M059J (cell line): ENCODE results near the gene NFATC3. TPM values are rescaled to one million over a fixed set of nuclear protein-coding genes. Genes with fewer than 3 reads are reported as not detected.
A peak's percentile ranks its signal among the peaks of the same experiment; 100 is the strongest.
"Not testable (repeated sequence)": the region's sequence is repeated elsewhere in the genome, so short reads cannot be mapped to it uniquely, and the experiment has no call there.

Experiments used
- DNase-seq: peaks from one replicate; pipeline ENCODE4 v3.0.0-alpha.2; 2012; ENCODE audit warnings: low read depth
- total RNA-seq: library from RNA; depleted of rRNA; stranded (reverse); fragments of >200 nt; shearing (Covaris generic); gene quantifications from 2 replicates; pipeline ENCODE4 v1.2.3, GENCODE V29; 2014

Gene NFATC3
- total RNA-seq, 1 experiment from 2014 or later, result 31.9 TPM

DNA sequence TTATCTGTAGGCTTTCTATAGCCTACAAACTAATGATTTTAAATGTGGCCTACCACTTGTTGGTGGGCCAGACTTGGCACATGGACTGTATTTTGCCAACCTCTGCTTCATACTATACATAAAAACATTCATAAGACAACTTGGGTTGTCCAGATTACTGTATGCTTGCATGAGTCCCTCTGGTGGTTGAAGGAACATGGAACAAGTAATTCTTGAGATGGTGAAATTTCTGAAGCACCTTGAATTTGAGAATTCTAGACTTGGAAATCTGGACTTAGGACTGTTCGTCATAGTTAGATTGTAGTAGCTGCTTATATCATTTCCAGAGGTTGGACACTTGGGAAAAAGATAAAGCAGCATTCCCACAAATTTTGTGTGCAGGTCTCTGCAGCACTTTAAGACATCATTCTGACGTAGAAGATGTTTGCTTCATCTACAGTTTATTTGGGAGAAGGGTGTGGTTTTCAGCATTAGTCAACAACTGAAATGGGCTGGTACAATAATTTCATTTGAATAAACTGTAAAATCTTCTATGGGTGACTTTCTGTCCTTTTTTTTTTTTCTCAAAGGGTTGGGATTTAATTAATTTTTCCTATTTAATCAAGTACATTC is 31.2 kb downstream of the NFATC3 start:
- DNase-seq, result peak; percentile 26

DNA sequence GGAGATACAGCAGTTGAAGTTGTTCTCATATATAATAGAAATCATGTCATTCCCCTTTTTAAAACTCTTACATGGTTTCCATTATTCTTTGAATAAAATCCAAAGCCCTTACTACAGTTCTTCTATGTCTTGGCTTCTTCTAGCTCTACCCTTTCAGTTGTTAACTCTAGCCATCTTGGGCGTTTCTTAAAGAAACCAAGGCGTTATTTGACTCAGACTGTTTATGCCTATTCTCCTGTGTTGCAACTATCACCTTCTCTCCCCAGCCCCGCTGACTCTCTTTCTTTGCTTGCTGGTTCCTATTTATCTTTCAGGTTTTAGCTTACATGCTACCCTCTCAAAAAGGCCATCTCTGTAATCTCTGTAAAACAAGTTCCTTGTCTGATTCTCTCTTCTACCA is 32.7 kb downstream of the NFATC3 start:
- DNase-seq, result no peak

DNA sequence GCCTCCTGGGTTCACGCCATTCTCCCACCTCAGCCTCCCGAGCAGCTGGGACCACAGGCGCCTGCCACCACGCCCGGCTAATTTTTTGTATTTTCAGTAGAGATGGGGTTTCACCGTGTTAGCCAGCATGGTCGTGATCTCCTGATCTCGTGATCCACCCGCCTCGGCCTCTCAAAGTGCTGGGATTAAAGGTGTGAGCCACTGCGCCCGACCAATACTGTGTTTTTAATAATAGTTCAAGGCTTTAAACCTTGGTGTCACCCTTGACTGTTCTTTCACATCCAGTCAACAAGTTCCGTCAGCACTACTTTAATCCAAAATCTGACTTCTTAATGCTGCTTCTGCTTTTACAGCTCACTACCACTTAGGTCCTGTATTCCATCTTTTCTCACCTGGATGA is 33.8 kb downstream of the NFATC3 start:
- not testable (repeated sequence) for DNase-seq

DNA sequence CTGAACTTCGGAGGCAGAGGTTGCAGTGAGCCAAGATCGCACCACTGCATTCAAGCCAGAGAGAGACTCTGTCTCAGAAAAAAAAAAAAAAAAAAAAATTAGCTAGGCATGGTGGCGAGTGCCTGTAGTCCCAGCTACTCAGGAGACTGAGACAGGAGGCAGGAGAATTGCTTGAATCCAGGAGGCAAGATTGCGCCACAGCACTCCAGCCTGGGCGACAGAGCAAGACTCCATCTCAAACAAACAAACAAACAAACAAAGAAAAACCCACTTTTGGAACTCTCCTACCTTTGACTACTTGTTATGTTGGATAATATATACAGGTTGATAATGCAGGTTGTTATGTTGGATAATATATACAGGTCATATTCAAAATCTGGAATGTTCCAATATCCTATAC is 35.3 kb downstream of the NFATC3 start:
- not testable (repeated sequence) for DNase-seq

DNA sequence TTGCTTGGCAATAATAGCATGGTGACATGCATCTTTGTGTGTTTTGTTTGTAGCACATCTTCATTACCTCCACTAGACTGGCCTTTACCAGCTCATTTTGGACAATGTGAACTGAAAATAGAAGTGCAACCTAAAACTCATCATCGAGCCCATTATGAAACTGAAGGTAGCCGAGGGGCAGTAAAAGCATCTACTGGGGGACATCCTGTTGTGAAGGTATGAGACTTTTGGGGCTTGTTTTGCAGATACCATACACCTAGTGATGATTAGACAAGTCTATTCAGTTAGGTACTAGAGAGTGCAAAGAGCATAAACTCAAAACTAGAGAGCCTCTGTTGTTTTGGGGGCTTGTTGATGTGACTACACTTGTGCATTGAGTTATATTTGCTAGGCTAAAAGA is 41.2 kb downstream of the NFATC3 start:
- no peak for DNase-seq

DNA sequence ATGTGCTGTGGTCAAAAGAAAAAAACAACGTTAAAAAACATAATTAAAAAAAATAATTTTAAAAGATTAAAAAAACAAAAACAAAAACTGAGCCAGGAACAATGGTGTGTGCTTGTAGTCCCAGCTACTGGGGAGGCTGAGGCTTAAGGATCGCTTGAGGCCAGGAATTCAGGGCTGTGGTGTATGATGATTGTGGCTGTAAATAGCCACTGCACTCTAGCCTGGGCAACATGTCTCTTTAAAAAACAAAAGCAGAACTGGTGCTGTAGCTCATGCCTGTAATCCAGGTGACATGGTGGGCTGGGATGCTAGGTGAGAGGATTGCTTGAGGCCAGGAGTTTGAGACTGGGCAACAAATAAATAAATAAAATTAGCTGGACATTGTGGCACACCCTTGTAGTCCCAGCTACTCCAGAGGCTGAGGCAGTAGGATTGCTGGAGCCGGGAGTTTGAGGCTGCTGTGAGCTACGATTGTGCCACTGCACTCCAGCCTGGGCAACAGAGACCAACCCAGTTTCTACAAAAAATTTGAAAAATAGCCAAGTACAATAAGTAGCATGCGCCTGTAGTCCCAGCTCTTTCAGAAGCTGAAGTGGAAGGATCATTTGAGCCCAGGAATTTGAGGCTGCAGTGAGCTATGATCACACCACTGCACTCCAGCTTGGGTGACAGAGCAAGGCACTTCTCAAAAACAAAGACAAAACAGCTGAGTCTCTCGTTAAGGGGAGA is 43.6 kb downstream of the NFATC3 start:
- no peak for DNase-seq

DNA sequence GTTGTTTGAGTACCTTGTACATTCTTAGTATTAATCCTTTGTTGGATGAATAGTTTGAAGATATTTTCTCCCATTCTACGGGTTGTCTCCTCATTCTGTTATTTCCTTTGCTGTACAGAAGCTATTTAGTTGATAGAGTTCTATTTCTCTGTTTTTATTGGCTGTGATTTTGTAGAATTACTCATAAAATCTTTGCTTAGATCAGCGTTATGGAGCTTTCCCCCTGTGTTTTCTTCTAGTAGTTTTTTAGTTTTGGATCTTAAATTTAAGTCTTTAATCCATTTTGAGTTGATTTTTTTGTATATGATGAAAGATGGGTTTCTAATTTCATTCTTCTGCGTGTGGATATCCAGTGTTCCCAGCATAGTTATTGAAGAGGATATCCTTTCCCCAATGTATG is 45.4 kb downstream of the NFATC3 start:
- DNase-seq, result no peak

DNA sequence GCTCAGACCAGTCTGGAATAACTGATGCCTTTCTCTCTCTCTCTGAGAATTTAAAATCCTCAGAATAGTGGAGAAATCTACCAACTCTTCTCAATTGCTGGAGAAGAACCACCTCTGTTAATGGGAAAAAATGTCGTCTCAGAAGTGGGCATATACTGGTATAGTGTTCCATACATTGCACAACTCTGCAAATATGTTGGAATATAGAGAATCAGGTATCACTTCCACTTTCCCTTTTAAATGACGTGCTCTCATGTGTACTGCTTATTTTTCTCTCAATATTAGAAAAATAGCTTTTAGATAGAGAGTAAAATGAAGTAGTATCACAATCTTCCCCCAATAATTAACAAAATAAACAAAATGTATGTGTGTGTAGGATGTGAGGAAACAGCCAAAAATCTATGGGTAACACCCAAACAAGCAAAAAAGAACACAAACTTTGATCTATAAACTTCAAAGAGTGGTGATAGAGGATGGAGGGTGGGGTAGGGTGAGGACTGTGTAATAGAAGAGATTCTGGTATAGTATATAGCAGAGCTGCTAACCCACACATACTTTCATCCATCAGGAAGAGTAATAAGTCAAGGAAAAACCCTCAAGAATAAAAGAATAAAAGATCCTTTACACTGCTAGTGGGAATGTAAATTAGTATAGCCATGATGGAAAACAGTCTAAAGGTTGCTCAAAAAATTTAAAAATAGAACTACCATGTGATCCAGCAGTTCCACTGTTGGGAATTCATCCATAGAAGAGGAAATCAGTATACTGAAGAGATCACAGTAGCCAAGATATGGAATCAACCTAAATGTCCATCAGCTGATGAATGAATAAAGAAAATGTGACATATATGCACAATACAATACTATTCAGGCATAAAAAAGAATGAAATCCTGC is 46.9 kb downstream of the NFATC3 start:
- no peak for DNase-seq

DNA sequence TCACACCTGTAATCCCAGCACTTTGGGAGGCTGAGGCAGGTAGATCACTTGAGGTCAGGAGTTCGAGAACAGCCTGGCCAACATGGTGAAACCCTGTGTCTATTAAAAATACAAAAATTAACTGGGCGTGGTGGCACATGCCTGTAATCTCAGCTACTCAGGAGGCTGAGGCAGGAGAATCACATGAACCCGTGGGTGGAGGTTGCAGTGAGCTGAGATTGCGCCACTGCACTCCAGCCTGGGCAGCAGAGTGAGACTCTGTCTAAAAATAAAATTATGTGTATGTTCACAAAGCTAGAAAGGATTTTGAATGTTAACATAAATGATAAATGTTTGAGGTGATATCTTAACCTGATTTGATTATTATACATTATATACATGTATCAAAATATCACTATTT is 47.8 kb downstream of the NFATC3 start:
- not testable (repeated sequence) for DNase-seq

DNA sequence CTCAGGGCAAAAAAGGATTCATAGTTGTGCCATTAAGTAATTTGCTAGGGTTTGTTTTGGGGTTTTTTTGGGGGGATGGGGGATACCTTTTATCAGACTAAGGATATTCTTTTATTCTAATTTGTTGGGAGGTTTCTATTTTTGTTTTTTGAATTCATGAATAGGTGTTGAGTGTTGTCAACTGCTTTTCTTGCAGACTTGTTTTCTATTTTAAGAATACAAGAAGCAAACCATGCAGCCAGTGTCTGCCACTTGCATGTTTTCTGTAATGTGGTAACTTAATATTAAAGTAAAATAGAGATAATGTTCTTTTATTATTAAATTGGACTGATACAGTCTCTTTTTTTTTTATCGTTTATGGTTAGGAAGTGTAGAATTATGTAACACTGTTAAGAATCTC is 49.5 kb downstream of the NFATC3 start:
- DNase-seq, result no peak

DNA sequence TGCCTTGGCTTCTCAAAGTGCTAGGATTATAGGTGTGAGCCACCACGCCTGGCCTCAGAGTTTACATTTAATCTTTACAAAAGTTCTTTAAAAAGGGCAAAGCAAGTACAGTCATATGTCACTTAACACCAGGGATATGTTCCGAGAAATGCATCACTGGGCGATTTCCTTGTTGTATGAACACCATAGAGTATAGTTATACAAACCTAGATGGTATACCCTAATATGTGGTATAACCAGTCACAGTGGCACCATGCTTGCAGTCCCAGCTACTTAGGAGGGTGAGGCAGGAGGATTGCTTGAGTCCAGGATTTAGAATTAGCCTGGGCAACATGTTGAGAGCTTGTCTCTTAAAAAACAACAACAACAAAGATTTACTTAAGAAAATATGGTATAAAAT is 51.3 kb downstream of the NFATC3 start:
- DNase-seq, result no peak

DNA sequence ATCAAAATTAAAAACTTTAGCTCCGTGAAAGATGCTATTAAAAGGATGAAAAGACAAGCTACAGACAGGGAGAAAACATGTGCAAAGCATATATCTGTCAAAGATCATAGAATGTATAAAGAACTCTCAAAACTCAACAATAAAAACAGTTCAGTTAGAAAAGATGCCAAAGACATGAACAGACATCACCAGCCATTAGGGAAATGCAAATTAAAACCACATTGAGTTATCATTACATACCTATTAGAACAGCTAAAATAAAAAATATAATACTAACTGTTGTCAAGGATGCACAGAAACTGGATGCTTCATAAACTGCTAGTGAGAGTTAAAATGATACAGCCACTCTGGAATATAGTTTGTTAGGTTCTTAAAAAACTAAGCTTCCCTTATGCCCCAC is 58.8 kb downstream of the NFATC3 start:
- no peak for DNase-seq

DNA sequence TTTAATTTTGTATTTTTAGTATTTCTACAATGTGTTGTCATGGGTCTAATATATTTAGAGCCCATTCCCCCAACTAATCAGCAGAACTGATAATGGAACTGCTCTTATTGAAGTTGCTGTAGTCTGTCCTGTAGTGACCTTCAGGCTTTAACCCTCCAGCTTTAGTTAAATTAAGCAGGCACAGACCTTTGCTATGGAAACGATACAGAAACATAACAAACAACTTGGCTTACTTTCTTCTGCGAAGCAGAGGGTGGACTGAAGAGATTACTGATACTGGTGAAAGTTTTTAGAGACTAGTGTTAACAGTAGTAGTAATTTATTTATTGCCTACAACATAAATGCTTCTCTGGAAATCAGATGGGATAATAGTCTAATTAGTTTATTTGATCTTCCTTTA is 61.4 kb downstream of the NFATC3 start:
- peak; percentile 61 for DNase-seq

DNA sequence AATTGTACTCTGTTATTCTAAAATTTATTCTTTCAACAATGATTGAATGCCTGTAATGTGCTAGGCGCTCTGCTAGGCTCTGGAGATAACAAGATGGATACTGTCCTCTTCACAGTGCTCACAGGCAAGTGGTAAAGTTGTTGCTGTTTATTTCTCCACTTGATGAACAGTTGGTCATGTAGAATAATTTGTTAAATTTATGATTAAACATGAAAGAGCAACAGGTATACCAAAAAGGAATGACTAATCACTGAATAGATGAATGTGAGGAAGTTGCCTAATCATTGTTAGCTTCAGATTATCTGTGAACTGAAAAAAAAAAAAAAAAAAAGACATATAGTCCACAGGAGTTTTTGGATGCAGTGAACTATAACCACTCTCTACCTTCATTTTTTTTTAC is 62.3 kb downstream of the NFATC3 start:
- no peak for DNase-seq

DNA sequence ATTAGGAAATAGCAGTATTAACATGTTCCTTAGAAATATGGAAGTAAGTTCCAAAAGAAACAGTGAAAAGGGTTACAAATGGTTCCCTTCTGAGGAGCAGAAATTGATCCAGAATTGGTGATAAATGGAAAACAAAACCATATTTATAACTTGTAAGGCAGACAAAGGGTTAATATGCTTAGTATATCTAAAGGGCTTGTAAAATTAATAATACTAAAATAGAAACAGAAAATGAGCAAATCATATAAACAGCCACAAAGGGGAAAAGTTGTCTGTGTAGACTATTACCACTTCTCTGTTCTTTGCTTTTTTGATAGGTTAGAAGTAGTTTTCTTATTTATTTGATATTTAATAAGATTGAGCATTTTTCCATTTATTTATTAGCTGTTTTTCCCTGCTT is 64.4 kb downstream of the NFATC3 start:
- no peak for DNase-seq

DNA sequence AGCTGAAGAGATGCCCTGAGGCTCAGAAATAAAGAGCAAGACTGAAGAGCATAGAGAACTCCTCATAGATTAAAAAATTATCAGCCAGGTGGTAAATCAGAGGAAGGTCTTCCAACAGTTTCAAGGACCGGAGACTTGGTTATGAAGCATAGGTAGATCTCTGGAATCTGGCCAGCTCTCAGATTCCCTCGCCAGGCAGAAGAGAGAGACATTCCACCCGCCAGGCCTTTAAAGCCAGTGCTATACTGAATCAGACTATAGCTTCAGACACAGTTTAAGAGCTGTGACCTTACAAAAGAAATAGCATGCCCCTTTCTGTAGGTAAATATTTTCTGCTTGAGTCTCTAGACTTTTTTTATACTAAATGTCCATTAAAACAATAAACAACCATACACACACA is 70.3 kb downstream of the NFATC3 start:
- no peak for DNase-seq

DNA sequence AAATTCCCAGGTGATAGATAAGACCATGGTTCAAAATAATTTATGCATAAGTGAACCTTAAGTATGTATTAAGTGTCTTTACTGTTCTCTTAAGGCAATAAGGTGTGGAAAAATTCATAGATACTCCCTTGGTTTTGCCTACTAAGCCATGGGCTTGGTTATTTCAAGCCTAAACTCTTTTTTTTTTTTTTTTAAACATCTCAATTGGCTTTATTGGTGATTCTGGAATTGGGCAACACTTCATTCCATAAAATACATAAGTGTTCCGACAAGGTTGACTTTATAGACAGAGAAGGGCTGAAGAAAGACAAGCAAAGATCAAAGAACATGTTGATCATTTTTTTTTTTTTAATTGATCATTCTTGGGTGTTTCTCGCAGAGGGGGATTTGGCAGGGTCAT is 77.2 kb downstream of the NFATC3 start:
- DNase-seq, result no peak

DNA sequence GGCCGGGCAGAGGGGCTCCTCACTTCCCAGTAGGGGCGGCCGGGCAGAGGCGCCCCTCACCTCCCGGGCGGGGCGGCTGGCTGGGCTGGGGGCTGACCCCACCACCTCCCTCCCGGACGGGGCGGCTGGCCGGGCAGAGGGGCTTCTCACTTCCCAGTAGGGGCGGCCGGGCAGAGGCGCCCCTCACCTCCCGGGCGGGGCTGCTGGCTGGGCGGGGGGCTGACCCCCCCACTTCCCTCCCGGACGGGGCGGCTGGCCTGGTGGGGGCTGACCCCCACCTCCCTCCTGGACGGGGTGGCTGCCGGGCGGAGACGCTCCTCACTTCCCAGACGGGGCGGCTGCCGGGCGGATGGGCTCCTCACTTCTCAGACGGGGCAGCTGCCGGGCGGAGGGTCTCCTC is 78.1 kb downstream of the NFATC3 start:
- DNase-seq, result not testable (repeated sequence)

DNA sequence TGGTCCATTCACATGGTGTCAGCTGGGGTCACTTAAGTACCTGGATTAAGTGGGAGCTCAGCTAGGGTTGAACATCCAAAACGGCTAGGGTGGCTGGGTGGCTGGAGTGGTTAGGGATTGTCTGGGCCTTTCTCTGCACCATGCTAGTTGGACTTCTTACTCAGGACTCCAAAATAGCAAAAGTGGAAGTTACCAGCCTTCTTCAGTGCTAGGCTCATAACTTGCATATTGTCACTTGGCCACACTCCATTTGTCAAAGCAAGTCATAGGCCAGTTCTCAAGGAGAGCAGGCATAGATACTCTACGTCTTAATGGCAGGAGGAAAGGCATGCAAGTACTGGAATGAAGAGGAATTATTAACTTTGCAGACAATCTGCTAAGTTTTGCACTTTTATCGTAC is 81.1 kb downstream of the NFATC3 start:
- no peak for DNase-seq

DNA sequence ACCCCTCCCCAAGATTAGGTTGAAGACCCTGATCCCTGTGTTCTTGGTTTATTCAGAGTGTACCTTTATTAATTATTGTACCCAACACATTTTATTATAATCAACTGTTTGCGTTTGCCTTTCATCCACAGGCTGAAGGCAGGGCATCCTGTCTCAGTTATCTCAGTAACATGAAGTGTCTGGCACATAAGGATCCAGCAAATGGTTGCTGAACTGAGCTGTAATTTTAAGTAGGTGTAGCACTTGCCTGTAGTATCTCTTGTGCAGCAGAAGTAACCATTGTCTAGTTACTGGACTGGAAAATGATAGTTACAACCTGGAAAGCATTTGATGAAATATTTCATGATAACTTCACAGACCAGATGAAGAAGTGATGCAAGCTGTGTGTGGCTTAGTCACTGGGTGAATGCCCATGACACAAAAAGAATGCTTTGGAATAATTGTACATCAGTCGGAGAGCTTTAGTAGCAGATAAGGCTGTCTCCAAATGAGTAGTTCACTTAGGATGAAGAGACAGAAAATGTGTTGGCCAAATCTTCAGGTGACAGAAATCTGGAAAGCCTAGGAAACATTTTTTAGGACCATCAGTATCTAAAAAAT is 94.1 kb downstream of the NFATC3 start:
- no peak for DNase-seq

DNA sequence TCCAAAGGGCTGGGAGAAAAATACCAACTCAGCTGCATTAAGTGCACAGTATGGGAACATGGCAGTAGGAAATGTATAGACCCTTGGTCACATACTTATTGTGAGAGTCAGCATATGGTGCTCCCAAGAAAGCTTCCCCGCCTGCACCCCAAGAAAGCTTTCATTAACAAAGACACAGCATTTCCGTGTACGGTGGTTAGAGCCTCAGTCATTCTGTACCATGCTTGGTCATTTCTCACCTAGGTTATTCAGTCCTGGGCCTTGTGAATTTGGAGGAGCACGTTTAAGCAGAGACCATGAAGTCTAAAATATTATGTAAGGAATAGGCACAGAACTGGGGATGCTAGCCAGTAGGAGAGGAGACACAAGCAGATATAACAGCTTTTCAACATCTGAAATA is 94.7 kb downstream of the NFATC3 start:
- DNase-seq, result no peak

DNA sequence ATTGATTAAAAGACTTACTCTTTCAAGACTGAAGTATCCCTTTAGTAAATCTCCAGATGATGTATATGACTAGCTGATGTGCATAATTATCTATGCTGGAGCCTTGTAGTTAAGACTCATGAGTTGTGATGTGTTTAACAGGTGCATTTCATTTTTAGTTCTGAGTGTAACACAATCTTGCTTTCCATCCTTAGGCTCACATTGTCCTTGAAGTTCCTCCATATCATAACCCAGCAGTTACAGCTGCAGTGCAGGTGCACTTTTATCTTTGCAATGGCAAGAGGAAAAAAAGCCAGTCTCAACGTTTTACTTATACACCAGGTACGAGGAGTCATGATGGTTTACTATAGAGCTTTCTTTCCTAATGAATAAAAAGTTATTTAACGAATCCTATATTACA is 97.9 kb downstream of the NFATC3 start:
- no peak for DNase-seq
